GM12891 (cell line): Measurements from ENCODE around the gene SCARF2.
"Not testable (repeated sequence)": the region's sequence is repeated elsewhere in the genome, so short reads cannot be mapped to it uniquely, and the experiment has no call there.

Experiments used
- POLR2A ChIP-seq: IDR thresholded peaks from 2 replicates; pipeline ENCODE4 v1.6.1; 2011; ENCODE audit warnings: low read depth, low read length, control low read depth
- POLR2AphosphoS5 ChIP-seq: IDR thresholded peaks from 2 replicates; pipeline ENCODE4 v1.6.1; 2011; ENCODE audit warnings: low read depth, low read length, control low read depth
- SPI1 ChIP-seq: IDR thresholded peaks from 2 replicates; pipeline ENCODE4 v1.6.1; 2011; ENCODE audit warnings: low read depth, low read length, control low read depth
- TAF1 ChIP-seq: IDR thresholded peaks from 2 replicates; pipeline ENCODE4 v1.6.1; 2011; ENCODE audit warnings: low read depth, low read length, control low read depth

DNA sequence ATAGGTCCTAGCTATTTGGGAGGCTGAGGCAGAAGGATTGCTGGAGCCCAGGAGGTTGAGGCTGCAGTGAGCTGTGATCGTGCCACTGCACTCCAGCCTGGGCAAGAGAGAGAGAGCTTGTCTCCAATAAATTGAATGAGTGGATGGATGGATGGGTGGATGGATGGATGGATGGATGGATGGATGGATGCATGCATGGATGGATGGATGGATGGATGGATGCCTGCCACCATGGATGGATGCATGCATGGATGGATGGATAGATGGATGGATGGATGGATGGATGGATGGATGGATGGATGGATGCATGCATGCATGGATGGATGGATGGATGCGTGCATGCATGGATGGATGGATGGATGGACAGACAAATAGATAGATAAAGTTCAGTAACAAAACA is 32.9 kb upstream of the SCARF2 start:
- TF ChIP-seq TAF1, POLR2A, SPI1, POLR2AphosphoS5: not testable (repeated sequence)
